Smooth muscle cell (in vitro differentiated cells): ENCODE results near the gene CDK14. TPM values are rescaled to one million over a fixed set of nuclear protein-coding genes. Genes with fewer than 3 reads are reported as not detected.

ENCODE experiments used
- polyA plus RNA-seq: library from polyadenylated mRNA; unstranded; fragments of >200 nt; fragmentation: Nextera tagmentation; extraction: Ambion mirVana; gene quantifications from 2 replicates; pipeline ENCODE4 v1.2.1, GENCODE V29; 2016
- total RNA-seq: library from RNA; depleted of rRNA; stranded (reverse); fragments of >200 nt; gene quantifications from 2 replicates; pipeline ENCODE4 v1.2.3, GENCODE V29; 2014

Gene CDK14
- total and polyA plus RNA-seq, 2 experiments from 2014 or later = 4.1 to 5.3 TPM

Other genes starting within 250 kb of the CDK14 start
- gene GTPBP10, start 249.6 kb upstream of the CDK14 start, total RNA-seq = 19.4 and 22.1 TPM in 2 replicates
- gene GTPBP10, start 249.6 kb upstream of the CDK14 start, polyA plus RNA-seq = 13.5 and 14.4 TPM in 2 replicates
- gene CLDN12, start 192.9 kb upstream of the CDK14 start, total RNA-seq = 50.2 and 51.1 TPM in 2 replicates
- gene CLDN12, start 192.9 kb upstream of the CDK14 start, polyA plus RNA-seq = 16.1 and 18.1 TPM in 2 replicates
- not detected in 2 replicates for gene PTTG1IP2, start 126.7 kb upstream of the CDK14 start, total RNA-seq
- not detected in 2 replicates for gene PTTG1IP2, start 126.7 kb upstream of the CDK14 start, polyA plus RNA-seq